Measurements from ENCODE around the gene GRM4.

GRCh38 chr6:34056305-34057108, 89.4 kb downstream of the GRM4 start:
- TF ChIP-seq CREB1 (IDR thresholded peaks at IDR 0.05; ENCODE audit: low read depth) (no peak), TCF12 (IDR thresholded peaks at IDR 0.05; ENCODE audit: low read depth) (peak; percentile 66; the same call in 1 of the 2 replicates)
